ENCODE data around the gene UBIAD1. TPM values are rescaled to one million over a fixed set of nuclear protein-coding genes. Genes with fewer than 3 reads are reported as not detected.

The UBIAD1 gene
- total and polyA plus RNA-seq, 3 donors from 2014 or later, result 25.8 to 32.0 (median 29.3) TPM

DNA sequence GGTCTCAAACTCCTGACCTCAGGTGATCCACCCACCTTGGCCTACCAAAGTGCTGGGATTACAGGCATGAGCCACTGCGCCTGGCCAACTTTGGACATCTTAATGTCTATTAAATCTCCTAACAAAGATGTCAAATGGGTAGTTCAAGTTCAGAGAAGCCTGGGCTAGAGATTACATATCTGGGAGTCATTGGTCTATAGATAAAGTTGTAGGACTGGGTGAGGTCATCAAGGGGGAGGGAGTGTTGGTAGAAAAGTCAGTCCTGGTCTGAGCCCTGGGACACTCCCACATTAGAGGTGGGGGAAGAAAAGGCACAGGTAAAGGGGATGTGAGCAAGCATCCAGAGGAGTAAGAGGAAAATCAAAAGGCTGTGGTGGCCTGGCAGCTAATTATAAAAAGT is 6.6 kb downstream of the UBIAD1 start:
- no peak for TF ChIP-seq POLR2A (IDR thresholded peaks at IDR 0.05)
- TF ChIP-seq, protein P1, sequence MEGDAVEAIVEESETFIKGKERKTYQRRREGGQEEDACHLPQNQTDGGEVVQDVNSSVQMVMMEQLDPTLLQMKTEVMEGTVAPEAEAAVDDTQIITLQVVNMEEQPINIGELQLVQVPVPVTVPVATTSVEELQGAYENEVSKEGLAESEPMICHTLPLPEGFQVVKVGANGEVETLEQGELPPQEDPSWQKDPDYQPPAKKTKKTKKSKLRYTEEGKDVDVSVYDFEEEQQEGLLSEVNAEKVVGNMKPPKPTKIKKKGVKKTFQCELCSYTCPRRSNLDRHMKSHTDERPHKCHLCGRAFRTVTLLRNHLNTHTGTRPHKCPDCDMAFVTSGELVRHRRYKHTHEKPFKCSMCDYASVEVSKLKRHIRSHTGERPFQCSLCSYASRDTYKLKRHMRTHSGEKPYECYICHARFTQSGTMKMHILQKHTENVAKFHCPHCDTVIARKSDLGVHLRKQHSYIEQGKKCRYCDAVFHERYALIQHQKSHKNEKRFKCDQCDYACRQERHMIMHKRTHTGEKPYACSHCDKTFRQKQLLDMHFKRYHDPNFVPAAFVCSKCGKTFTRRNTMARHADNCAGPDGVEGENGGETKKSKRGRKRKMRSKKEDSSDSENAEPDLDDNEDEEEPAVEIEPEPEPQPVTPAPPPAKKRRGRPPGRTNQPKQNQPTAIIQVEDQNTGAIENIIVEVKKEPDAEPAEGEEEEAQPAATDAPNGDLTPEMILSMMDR (IDR thresholded peaks at IDR 0.05), result no peak
- 100% methylated on average over 1 of the region's 1 CpG for WGBS, 2 donors

DNA sequence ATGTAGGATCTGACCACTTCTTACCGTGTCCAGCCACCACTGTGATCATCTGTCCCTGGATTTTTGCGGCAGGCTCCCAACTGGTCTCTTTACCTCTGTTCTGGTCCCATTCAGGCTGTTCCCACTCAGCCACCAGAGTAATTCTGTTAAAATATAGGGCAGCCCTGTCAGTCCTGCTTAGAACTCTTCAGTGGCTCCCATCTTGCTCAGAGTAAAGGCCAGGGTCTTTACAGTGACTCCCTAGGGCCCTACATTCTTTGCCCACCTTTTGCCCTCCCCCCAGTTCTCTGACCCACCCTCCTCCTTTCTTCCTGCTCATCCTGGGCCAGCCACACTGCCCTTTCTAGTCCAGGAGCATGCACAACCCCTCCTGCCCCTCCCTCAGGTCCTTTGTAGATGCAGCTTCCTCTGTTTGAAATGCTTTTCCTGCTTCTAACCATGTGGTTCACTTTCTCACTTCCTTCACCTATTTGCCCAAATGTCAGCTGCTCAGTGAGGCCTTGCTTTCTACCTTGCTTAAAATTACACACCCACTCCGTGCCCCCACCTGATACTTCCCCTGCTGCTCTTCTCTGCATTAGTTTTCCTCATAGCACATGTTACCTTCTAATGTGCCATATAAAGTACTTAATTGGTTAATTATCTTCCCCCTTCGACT is 7.8 kb downstream of the UBIAD1 start:
- intact Hi-C loops (cut with DNase I; ENCODE audit: low total_unique reads), result no loop called here
- TF ChIP-seq, protein P1 (IDR thresholded peaks at IDR 0.05), result no peak
- no peak for TF ChIP-seq POLR2A (IDR thresholded peaks at IDR 0.05)
- H3K27me3 ChIP-seq, result no peaks in the 10 kb centered on the region
- H3K36me3 ChIP-seq (ENCODE audit: low read depth, missing control alignments), result no peaks in the 10 kb centered on the region
- H3K4me1 ChIP-seq, result peaks cover 4% of the 10 kb centered on the region
- 80 to 81% methylated on average over 4 of the region's 4 CpGs for WGBS, 2 donors
- H3K9me3 ChIP-seq, result no peaks in the 10 kb centered on the region
- DNase-seq, result no peak
- H3K4me3 ChIP-seq, result no peak overlapping the region
- H3K27ac ChIP-seq, result no peak overlapping the region

More for the DNA sequence above, 6.6 kb downstream of the UBIAD1 start:
- H3K4me1 ChIP-seq, result peaks cover 14% of the 10 kb centered on the region
- intact Hi-C loops (cut with DNase I; ENCODE audit: low total_unique reads), result no loop called here
- H3K27me3 ChIP-seq, result no peaks in the 10 kb centered on the region
- no peaks in the 10 kb centered on the region for H3K9me3 ChIP-seq
- no peak overlapping the region for H3K27ac ChIP-seq
- no peaks in the 10 kb centered on the region for H3K36me3 ChIP-seq (ENCODE audit: low read depth, missing control alignments)
- no peak overlapping the region for H3K4me3 ChIP-seq
- no peak for DNase-seq

DNA sequence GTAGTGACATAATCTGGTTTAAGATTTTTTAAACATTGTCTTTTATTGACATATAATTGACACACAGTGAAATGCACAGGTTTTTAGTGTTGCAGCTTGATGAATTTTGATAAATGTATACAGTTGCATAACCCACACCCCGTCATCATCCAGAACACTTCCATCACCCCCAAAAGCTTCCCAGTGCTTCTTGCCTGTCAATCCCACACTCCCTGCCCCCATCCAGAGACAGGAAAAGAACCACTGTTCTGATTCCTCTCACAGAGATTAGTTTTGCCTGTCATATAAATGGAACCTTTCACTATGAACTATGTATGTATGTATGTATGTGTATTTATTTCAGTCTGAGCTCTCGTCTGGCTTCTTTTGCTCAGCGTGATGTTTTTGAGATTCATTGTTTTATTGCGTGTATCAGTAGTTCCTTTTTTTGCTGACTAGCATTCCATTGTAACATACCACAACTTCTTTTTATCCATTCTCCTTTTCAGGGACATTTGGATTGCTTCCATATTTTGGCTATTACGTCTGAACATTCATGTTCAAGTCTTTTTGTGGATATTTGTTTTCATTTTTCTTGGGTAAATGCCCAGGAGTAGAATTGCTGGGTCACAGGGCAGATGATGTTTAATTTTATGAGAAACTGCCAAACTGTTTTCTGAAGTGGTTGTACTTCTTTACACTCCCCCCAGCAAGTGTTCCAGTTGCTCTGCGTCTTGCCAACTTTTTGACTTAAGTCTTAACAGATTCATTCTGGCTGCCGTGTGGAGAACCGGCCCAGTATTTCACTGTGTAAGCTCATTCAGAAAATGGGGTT is 8.7 kb downstream of the UBIAD1 start:
- Histone ChIP-seq H3K36me3 (ENCODE audit: low read depth, missing control alignments) (no peaks in the 10 kb centered on the region), H3K4me3 (no peak overlapping the region), H3K9me3 (no peaks in the 10 kb centered on the region), H3K27me3 (no peaks in the 10 kb centered on the region), H3K27ac (no peak overlapping the region), H3K4me1 (peaks cover 4% of the 10 kb centered on the region)
- DNase-seq, result peak; percentile 18
- intact Hi-C loops (cut with DNase I; ENCODE audit: low total_unique reads), result no loop called here
- TF ChIP-seq, protein P1 (IDR thresholded peaks at IDR 0.05), result no peak
- no peak for TF ChIP-seq POLR2A (IDR thresholded peaks at IDR 0.05)
- WGBS, 2 donors, result 42 to 52% methylated on average over 8 of the region's 8 CpGs

DNA sequence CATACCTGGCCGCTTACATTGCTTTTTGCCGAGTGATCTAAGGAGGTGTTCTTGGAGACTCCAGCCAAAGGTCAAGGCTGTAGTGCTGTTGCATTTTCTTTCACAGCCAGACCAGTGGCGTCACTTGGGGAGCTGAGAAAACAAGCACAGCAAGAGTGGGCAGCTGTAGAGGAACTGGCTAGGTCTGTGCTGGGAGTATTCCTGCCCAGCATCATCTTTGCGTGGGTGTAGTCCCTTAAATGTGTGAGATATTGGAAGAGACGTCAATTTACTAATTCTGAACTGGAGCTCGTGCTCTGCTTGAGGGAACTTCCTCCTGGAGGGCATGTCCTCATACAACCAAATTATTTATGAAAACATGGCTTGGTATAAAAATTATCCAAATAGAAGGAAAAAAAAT is 10.2 kb downstream of the UBIAD1 start:
- Histone ChIP-seq H3K27me3 (no peaks in the 10 kb centered on the region), H3K4me1 (peaks cover 4% of the 10 kb centered on the region), H3K4me3 (no peak overlapping the region), H3K27ac (no peak overlapping the region), H3K9me3 (no peaks in the 10 kb centered on the region), H3K36me3 (ENCODE audit: low read depth, missing control alignments) (no peaks in the 10 kb centered on the region)
- intact Hi-C loops (cut with DNase I; ENCODE audit: low total_unique reads), result no loop called here
- DNase-seq, result no peak
- WGBS, 2 donors, result 87 to 91% methylated on average over 6 of the region's 6 CpGs
- no peak for TF ChIP-seq POLR2A (IDR thresholded peaks at IDR 0.05)
- TF ChIP-seq, protein P1 (IDR thresholded peaks at IDR 0.05), result no peak
